ENCODE results near the gene ILF2. TPM values are rescaled to one million over a fixed set of nuclear protein-coding genes. Genes with fewer than 3 reads are reported as not detected.

The ILF2 gene
- polyA plus RNA-seq, 1 experiment = 326 TPM

GRCh38 chr1:153612755-153613331 lies 58.0 kb downstream of the ILF2 start, which contains the start of gene S100A16:
TSS of gene S100A16 (minus strand) at chr1:153613137. CDS start at chr1:153608151, 4,986 bp downstream.
- Histone ChIP-seq H3K27me3 (ENCODE audit: control insufficient read depth, insufficient read depth, low read length) (no peaks in the 10 kb centered on the region), H3K9me3 (ENCODE audit: control insufficient read depth, insufficient read depth, low read length) (no peaks in the 10 kb centered on the region), H3K4me3 (ENCODE audit: low read depth, low read length) (peak within 1 kb of the TSS; percentile 83), H3K27ac (ENCODE audit: low read depth, low read length) (peak within 1 kb of the TSS; percentile 47)
- TF ChIP-seq CTCF (IDR thresholded peaks at IDR 0.05; ENCODE audit: low read depth, low read length) = no peak
- ChIA-PET CTCF (interaction anchor here (0.6 to 9.3 kb wide), 11 partner anchors 9 to 260 kb away, joined by 3 to 80 read pairs (median 5); partner anchors contain the start of genes S100A1 and S100A13), POLR2A (interaction anchor here (0.6 to 2.1 kb wide), 10 partner anchors 8 to 377 kb away, joined by 3 to 46 read pairs (median 4); partner anchors contain the start of genes CHTOP, S100A1 and S100A13)
- DNase-seq (ENCODE audit: low read depth, low spot score) = no peak

- no peak for DNase-seq (ENCODE audit: low read depth, low spot score)
- Histone ChIP-seq H3K9me3 (ENCODE audit: control insufficient read depth, insufficient read depth, low read length) (no peaks in the 10 kb centered on the region), H3K27ac (ENCODE audit: low read depth, low read length) (peak overlapping the region; percentile 47), H3K27me3 (ENCODE audit: control insufficient read depth, insufficient read depth, low read length) (no peaks in the 10 kb centered on the region), H3K4me3 (ENCODE audit: low read depth, low read length) (peak overlapping the region; percentile 83)
- POLR2A ChIA-PET = interaction anchor here (0.6 to 2.1 kb wide), 11 partner anchors 9 to 378 kb away, joined by 3 to 46 read pairs (median 4); partner anchors contain the start of genes CHTOP, S100A1 and S100A13
- no peak for TF ChIP-seq CTCF (IDR thresholded peaks at IDR 0.05; ENCODE audit: low read depth, low read length)
- CTCF ChIA-PET = interaction anchor here (0.5 to 9.3 kb wide), 13 partner anchors 10 to 260 kb away, joined by 3 to 80 read pairs (median 5); partner anchors contain the start of genes S100A1 and S100A13
Measured at GRCh38 chr1:153612111-153612754, 58.6 kb downstream of the ILF2 start.

Small RNA genes lying within 50 kb of the gene (small RNA-seq; reads per million reads assigned to genes)
- gene MIR8083 (ENCODE audit: insufficient read length, low read depth) (not detected), gene RN7SL372P (ENCODE audit: insufficient read length, low read depth) (not detected)

Other genes with a start within 250 kb of the ILF2 start
- gene S100A7, start 210.3 kb downstream of the ILF2 start, polyA plus RNA-seq (2011; rRNA removed) = not detected in 2 replicates
- 1,379 and 2,089 TPM in 2 replicates for gene S100A6, start 135.0 kb downstream of the ILF2 start, polyA plus RNA-seq (2011; rRNA removed)
- gene S100A5, start 130.1 kb downstream of the ILF2 start, polyA plus RNA-seq (2011; rRNA removed) = 0.25 and 0.42 TPM in 2 replicates
- gene S100A4, start 125.2 kb downstream of the ILF2 start, polyA plus RNA-seq (2011; rRNA removed) = 20.0 and 20.7 TPM in 2 replicates
- gene S100A3, start 121.7 kb downstream of the ILF2 start, polyA plus RNA-seq (2011; rRNA removed) = 1.8 and 3.2 TPM in 2 replicates
- 3.9 and 5.2 TPM in 2 replicates for gene S100A2, start 105.1 kb downstream of the ILF2 start, polyA plus RNA-seq (2011; rRNA removed)
- 224 and 256 TPM in 2 replicates for gene S100A16, start 57.9 kb downstream of the ILF2 start, polyA plus RNA-seq (2011; rRNA removed)
- gene S100A14, start 54.7 kb downstream of the ILF2 start, polyA plus RNA-seq (2011; rRNA removed) = 0.09 TPM in 1 of 2 replicates, not detected in the other
- 310 and 323 TPM in 2 replicates for gene S100A13, start 43.5 kb downstream of the ILF2 start, polyA plus RNA-seq (2011; rRNA removed)
- gene S100A1, start 42.6 kb downstream of the ILF2 start, polyA plus RNA-seq (2011; rRNA removed) = 0.21 and 0.31 TPM in 2 replicates
- 49.2 and 59.5 TPM in 2 replicates for gene CHTOP, start 36.9 kb downstream of the ILF2 start, polyA plus RNA-seq (2011; rRNA removed)
- 54.1 and 56.8 TPM in 2 replicates for gene SNAPIN, start 12.3 kb downstream of the ILF2 start, polyA plus RNA-seq (2011; rRNA removed)
- 0.02 TPM in 1 of 2 replicates, not detected in the other for gene NPR1, start 7.7 kb upstream of the ILF2 start, polyA plus RNA-seq (2011; rRNA removed)
- 44.5 and 45.1 TPM in 2 replicates for gene INTS3, start 57.1 kb upstream of the ILF2 start, polyA plus RNA-seq (2011; rRNA removed)
- gene SLC27A3, start 104.4 kb upstream of the ILF2 start, polyA plus RNA-seq (2011; rRNA removed) = 9.9 and 14.3 TPM in 2 replicates

Data from AG04450 (cell line).